ENCODE measurements around the gene FAM234B. TPM values are rescaled to one million over a fixed set of nuclear protein-coding genes. Genes with fewer than 3 reads are reported as not detected.
"Not testable (repeated sequence)": the region's sequence is repeated elsewhere in the genome, so short reads cannot be mapped to it uniquely, and the experiment has no call there.

The FAM234B gene
- polyA plus RNA-seq, 4 donors = 8.3 to 13.9 (median 12.2) TPM

GRCh38 chr12:13052421-13052820 is 8.2 kb downstream of the FAM234B start:
- no peak for DNase-seq (ENCODE audit: low read depth in 4 of 4, low spot score in 3 of 4)

- DNase-seq (ENCODE audit: low read depth in 4 of 4, low spot score in 3 of 4) = not testable (repeated sequence)
Measured at GRCh38 chr12:13053617-13054016, 9.4 kb downstream of the FAM234B start.

- DNase-seq (ENCODE audit: low read depth in 4 of 4, low spot score in 3 of 4) = no peak
Measured at GRCh38 chr12:13060581-13060980, 16.4 kb downstream of the FAM234B start.

GRCh38 chr12:13061377-13061776 is 17.2 kb downstream of the FAM234B start:
- no peak for DNase-seq (ENCODE audit: low read depth in 4 of 4, low spot score in 3 of 4)

GRCh38 chr12:13062669-13063068 is 18.5 kb downstream of the FAM234B start:
- no peak for DNase-seq (ENCODE audit: low read depth in 4 of 4, low spot score in 3 of 4)

GRCh38 chr12:13066014-13066413 is 21.8 kb downstream of the FAM234B start:
- DNase-seq (ENCODE audit: low read depth in 4 of 4, low spot score in 3 of 4) = no peak

- no peak for DNase-seq (ENCODE audit: low read depth in 4 of 4, low spot score in 3 of 4)
Measured at GRCh38 chr12:13066459-13066858, 22.3 kb downstream of the FAM234B start.

GRCh38 chr12:13067322-13067721 is 23.1 kb downstream of the FAM234B start:
- DNase-seq (ENCODE audit: low read depth in 4 of 4, low spot score in 3 of 4) = no peak

- no peak for DNase-seq (ENCODE audit: low read depth in 4 of 4, low spot score in 3 of 4)
Measured at GRCh38 chr12:13069380-13069779, 25.2 kb downstream of the FAM234B start.

- DNase-seq (ENCODE audit: low read depth in 4 of 4, low spot score in 3 of 4) = no peak
Measured at GRCh38 chr12:13071305-13072280, 27.4 kb downstream of the FAM234B start.

- DNase-seq (ENCODE audit: low read depth in 4 of 4, low spot score in 3 of 4) = no peak
Measured at GRCh38 chr12:13073173-13073572, 29.0 kb downstream of the FAM234B start.

GRCh38 chr12:13074396-13075117 is 30.4 kb downstream of the FAM234B start:
- DNase-seq (ENCODE audit: low read depth in 4 of 4, low spot score in 3 of 4) = no peak

GRCh38 chr12:13075118-13075480 is 30.9 kb downstream of the FAM234B start:
- DNase-seq (ENCODE audit: low read depth in 4 of 4, low spot score in 3 of 4) = no peak

- DNase-seq (ENCODE audit: low read depth in 4 of 4, low spot score in 3 of 4) = no peak
Measured at GRCh38 chr12:13075786-13076570, 31.8 kb downstream of the FAM234B start.

- DNase-seq (ENCODE audit: low read depth in 4 of 4, low spot score in 3 of 4) = no peak
Measured at GRCh38 chr12:13079440-13079906, 35.3 kb downstream of the FAM234B start.

- no peak for DNase-seq (ENCODE audit: low read depth in 4 of 4, low spot score in 3 of 4)
Measured at GRCh38 chr12:13080266-13080665, 36.1 kb downstream of the FAM234B start.

GRCh38 chr12:13082861-13083260 is 38.7 kb downstream of the FAM234B start:
- DNase-seq (ENCODE audit: low read depth in 4 of 4, low spot score in 3 of 4) = no peak

GRCh38 chr12:13083638-13084037 is 39.5 kb downstream of the FAM234B start:
- DNase-seq (ENCODE audit: low read depth in 4 of 4, low spot score in 3 of 4) = not testable (repeated sequence)

GRCh38 chr12:13084898-13085640 is 40.9 kb downstream of the FAM234B start:
- no peak for DNase-seq (ENCODE audit: low read depth in 4 of 4, low spot score in 3 of 4)

All from left renal pelvis (tissue), 4 donors.